HCT116 (cell line): ENCODE data around the gene PITPNM1. TPM values are rescaled to one million over a fixed set of nuclear protein-coding genes. Genes with fewer than 3 reads are reported as not detected.

Experiments used
- ATAC-seq: fragments of 200-7000 bp; cut with Tn5 transposase; 2 replicates; pipeline ENCODE4 v1.9.1; 2020; ENCODE audit warnings: mild to moderate bottlenecking, moderate library complexity
- BruUV-seq: library from RNA; stranded (reverse); fragments of 400-500 nt; replicated peaks from 2 replicates; lab custom pipeline; 2021; lab: Mats Ljungman, UMichigan
- CTCF ChIA-PET: fragments of 300-600 bp; sonication (Branson Sonifier 250); formaldehyde crosslinking; loops from one replicate; lab custom pipeline; 2021; ENCODE audit warnings: antibody characterized with exemption; lab: Charles Lee
- POLR2A ChIA-PET: fragments of 300-600, 350-600 bp; sonication (Branson Sonifier 250); formaldehyde crosslinking; loops from one replicate; lab custom pipeline; 2021; ENCODE audit warnings: antibody characterized with exemption; lab: Charles Lee
- RAD21 ChIA-PET, 2 experiments: fragments of 300-600 bp; sonication (Branson Sonifier 250); formaldehyde crosslinking; loops; one replicate each; lab custom pipeline; 2023; ENCODE audit warnings: low total read pairs in 2 of 2; ENCODE audit not compliant: uncharacterized antibody in 2 of 2, unreplicated experiment in 2 of 2, low non-redundant PET in 1 of 2; lab: Charles Lee
- DNase-seq: peaks from one replicate; pipeline ENCODE4 v3.0.0-alpha.2; 2010; ENCODE audit warnings: low read depth, low spot score
- H2AFZ ChIP-seq: fragments of 200-600 bp; shearing (Covaris generic), sonication (generic); 2 replicates; pipeline ENCODE4 v1.6.1; 2017; ENCODE audit warnings: low read depth, mixed run types, mixed read lengths, antibody characterized with exemption, low read length; ENCODE audit not compliant: poor library complexity, severe bottlenecking
- H3K27ac ChIP-seq: 2 replicates; pipeline ENCODE4 v1.5.1; 2012; ENCODE audit warnings: low read depth, low read length
- H3K27me3 ChIP-seq: fragments of 200-600 bp; sonication (generic); 2 replicates; pipeline ENCODE4 v1.6.1; 2016; ENCODE audit warnings: mixed run types, low read length, mixed read lengths; ENCODE audit not compliant: insufficient read depth
- H3K36me3 ChIP-seq, 2 experiments: fragments of 200-500 bp in 1 of 2; fragments of 200-600 bp in 1 of 2; sonication (Bioruptor generic) in 1 of 2; sonication (generic) in 1 of 2; 2 replicates each; pipeline versions ENCODE4 v1.5.1 to v1.6.1; 2014 to 2016; ENCODE audit warnings: low read length in 2 of 2, inconsistent platforms in 1 of 2, mixed read lengths in 1 of 2, mixed run types in 1 of 2; ENCODE audit not compliant: insufficient read depth in 2 of 2, control insufficient read depth in 1 of 2
- H3K4me1 ChIP-seq, 2 experiments: fragments of 200-600 bp in 1 of 2; sonication (generic) in 1 of 2; 2 replicates each; pipeline versions ENCODE4 v1.5.1 to v1.6.1; 2012 to 2017; ENCODE audit warnings: low read length in 2 of 2, inconsistent platforms in 1 of 2, mild to moderate bottlenecking in 1 of 2, mixed read lengths in 1 of 2, mixed run types in 1 of 2, moderate library complexity in 1 of 2; ENCODE audit not compliant: insufficient read depth in 2 of 2, control insufficient read depth in 1 of 2
- H3K4me2 ChIP-seq: fragments of 200-600 bp; sonication (generic); 2 replicates; pipeline ENCODE4 v1.6.1; 2017; ENCODE audit warnings: mixed run types, low read length, mixed read lengths
- H3K4me3 ChIP-seq, 2 experiments: fragments of 200-600 bp in 1 of 2; sonication (generic) in 1 of 2; replicated peaks in 1 of 2; 2 replicates each; pipeline ENCODE4 v1.5.1; 2011 to 2016; ENCODE audit warnings: low read length in 2 of 2, control low read depth in 1 of 2, low read depth in 1 of 2, mild to moderate bottlenecking in 1 of 2, mixed read lengths in 1 of 2, mixed run types in 1 of 2
- H3K79me2 ChIP-seq: fragments of 200-600 bp; sonication (generic); 2 replicates; pipeline ENCODE4 v1.6.1; 2017; ENCODE audit warnings: mild to moderate bottlenecking, mixed run types, low read length, moderate library complexity, mixed read lengths; ENCODE audit not compliant: insufficient read depth
- H3K9ac ChIP-seq: fragments of 200-600 bp; sonication (generic); 2 replicates; pipeline ENCODE4 v1.6.1; 2016; ENCODE audit warnings: low read length, mixed read lengths
- H3K9me2 ChIP-seq: fragments of 200-600 bp; sonication (generic), shearing (Covaris generic); 2 replicates; pipeline ENCODE4 v1.6.1; 2017; ENCODE audit warnings: mixed run types, mild to moderate bottlenecking, moderate library complexity; ENCODE audit not compliant: insufficient read depth
- H3K9me3 ChIP-seq, 2 experiments: fragments of 200-500 bp in 1 of 2; fragments of 200-600 bp in 1 of 2; sonication (Bioruptor generic) in 1 of 2; sonication (generic) in 1 of 2; 2 replicates each; pipeline ENCODE4 v1.6.1; 2014 to 2017; ENCODE audit warnings: low read length in 2 of 2, mixed read lengths in 2 of 2, inconsistent platforms in 1 of 2, low read depth in 1 of 2, mild to moderate bottlenecking in 1 of 2, mixed run types in 1 of 2, moderate library complexity in 1 of 2; ENCODE audit not compliant: control insufficient read depth in 1 of 2, insufficient read depth in 1 of 2
- H4K20me1 ChIP-seq: fragments of 200-600 bp; sonication (generic), shearing (Covaris generic); 2 replicates; pipeline ENCODE4 v1.6.1; 2017; ENCODE audit warnings: mixed run types, mild to moderate bottlenecking, moderate library complexity; ENCODE audit not compliant: insufficient read depth
- CBX3 ChIP-seq: IDR thresholded peaks from 2 replicates; pipeline ENCODE4 v1.6.1; 2012; ENCODE audit warnings: low read depth
- CEBPB ChIP-seq: IDR thresholded peaks from 2 replicates; pipeline ENCODE4 v1.6.1; 2012; ENCODE audit warnings: low read depth
- EGR1 ChIP-seq: IDR thresholded peaks from 2 replicates; pipeline ENCODE4 v1.6.1; 2012; ENCODE audit warnings: low read depth
- ELF1 ChIP-seq: IDR thresholded peaks from 2 replicates; pipeline ENCODE4 v1.6.1; 2012; ENCODE audit warnings: low read depth, borderline replicate concordance
- EZH2phosphoT487 ChIP-seq: fragments of 200-600 bp; IDR thresholded peaks from 2 replicates; pipeline ENCODE4 v1.6.1; 2018; ENCODE audit warnings: antibody characterized with exemption, borderline replicate concordance
- FOSL1 ChIP-seq: IDR thresholded peaks from 2 replicates; pipeline ENCODE4 v1.6.1; 2012; ENCODE audit warnings: low read depth
- JUND ChIP-seq: IDR thresholded peaks from 2 replicates; pipeline ENCODE4 v1.6.1; 2012
- POLR2A ChIP-seq: IDR thresholded peaks from 2 replicates; pipeline ENCODE4 v1.7.0; 2011; ENCODE audit warnings: borderline replicate concordance; ENCODE audit not compliant: insufficient read depth, insufficient read length; ENCODE audit errors: extremely low read depth
- POLR2AphosphoS5 ChIP-seq: IDR thresholded peaks from 2 replicates; pipeline ENCODE4 v1.6.1; 2011; ENCODE audit warnings: mild to moderate bottlenecking, low read depth, low read length, moderate library complexity
- REST ChIP-seq: IDR thresholded peaks from 2 replicates; pipeline ENCODE4 v1.6.1; 2012; ENCODE audit warnings: low read depth
- SIN3A ChIP-seq: IDR thresholded peaks from 2 replicates; pipeline ENCODE4 v1.6.1; 2012; ENCODE audit warnings: low read depth
- TCF7L2 ChIP-seq: IDR thresholded peaks from 2 replicates; pipeline ENCODE4 v1.7.0; 2011; ENCODE audit warnings: borderline replicate concordance, inconsistent platforms; ENCODE audit not compliant: insufficient read depth, insufficient read length; ENCODE audit errors: extremely low read depth
- YY1 ChIP-seq: IDR thresholded peaks from 2 replicates; pipeline ENCODE4 v1.6.1; 2011; ENCODE audit warnings: low read length, low read depth, moderate library complexity, mild to moderate bottlenecking; ENCODE audit not compliant: insufficient replicate concordance; ENCODE audit errors: extremely low read depth
- ZBTB33 ChIP-seq: IDR thresholded peaks from 2 replicates; pipeline ENCODE4 v1.6.1; 2011; ENCODE audit warnings: mild to moderate bottlenecking, low read length, moderate library complexity; ENCODE audit not compliant: insufficient replicate concordance; ENCODE audit errors: extremely low read depth
- ZFX ChIP-seq: fragments of 450-650 bp; IDR thresholded peaks from 2 replicates; pipeline ENCODE4 v1.6.1; 2017
- intact Hi-C: fragments of 100-400 bp; cut with micrococcal nuclease; formaldehyde crosslinking; loops from 2 replicates; pipeline ENCODE4 v1.10.0; 2022
- total RNA-seq: library from RNA; stranded (reverse); gene quantifications from one replicate; pipeline ENCODE4 v1.2.1, GENCODE V29; 2021; ENCODE audit not compliant: unreplicated experiment
- TF ChIP-seq, protein P1 (sequence below): IDR thresholded peaks from 2 replicates; pipeline ENCODE4 v1.6.1; 2012

Gene PITPNM1
- total RNA-seq, 1 experiment from 2014 or later: 79.5 TPM

DNA sequence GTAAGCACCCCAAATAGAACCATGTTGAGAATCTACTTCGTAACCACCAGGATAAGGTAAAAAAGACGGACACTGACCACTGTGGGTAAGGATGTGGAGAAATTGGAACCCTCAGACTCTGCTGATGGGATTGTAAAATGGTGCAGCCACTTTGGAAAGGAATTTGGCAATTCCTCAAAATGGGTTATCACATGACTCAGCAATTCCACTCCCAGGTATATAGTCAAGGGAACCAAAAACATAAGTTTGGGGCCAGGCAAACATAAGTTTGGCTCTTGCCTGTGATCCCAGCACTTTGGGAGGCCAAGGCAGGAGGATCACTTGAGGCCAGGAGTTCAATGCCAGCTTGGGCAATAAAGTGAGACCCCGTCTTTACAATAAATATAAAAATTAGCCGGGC is 23.2 kb upstream of the PITPNM1 start (continued):
- TF ChIP-seq ZFX: no peak
- no peak for TF ChIP-seq CEBPB
- no peak for TF ChIP-seq JUND
- TF ChIP-seq, protein P1, sequence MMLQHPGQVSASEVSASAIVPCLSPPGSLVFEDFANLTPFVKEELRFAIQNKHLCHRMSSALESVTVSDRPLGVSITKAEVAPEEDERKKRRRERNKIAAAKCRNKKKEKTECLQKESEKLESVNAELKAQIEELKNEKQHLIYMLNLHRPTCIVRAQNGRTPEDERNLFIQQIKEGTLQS: no peak
- TF ChIP-seq POLR2A: no peak
- TF ChIP-seq CBX3: no peak
- no peak for TF ChIP-seq YY1
- TF ChIP-seq TCF7L2: no peak
- TF ChIP-seq ELF1: no peak

DNA sequence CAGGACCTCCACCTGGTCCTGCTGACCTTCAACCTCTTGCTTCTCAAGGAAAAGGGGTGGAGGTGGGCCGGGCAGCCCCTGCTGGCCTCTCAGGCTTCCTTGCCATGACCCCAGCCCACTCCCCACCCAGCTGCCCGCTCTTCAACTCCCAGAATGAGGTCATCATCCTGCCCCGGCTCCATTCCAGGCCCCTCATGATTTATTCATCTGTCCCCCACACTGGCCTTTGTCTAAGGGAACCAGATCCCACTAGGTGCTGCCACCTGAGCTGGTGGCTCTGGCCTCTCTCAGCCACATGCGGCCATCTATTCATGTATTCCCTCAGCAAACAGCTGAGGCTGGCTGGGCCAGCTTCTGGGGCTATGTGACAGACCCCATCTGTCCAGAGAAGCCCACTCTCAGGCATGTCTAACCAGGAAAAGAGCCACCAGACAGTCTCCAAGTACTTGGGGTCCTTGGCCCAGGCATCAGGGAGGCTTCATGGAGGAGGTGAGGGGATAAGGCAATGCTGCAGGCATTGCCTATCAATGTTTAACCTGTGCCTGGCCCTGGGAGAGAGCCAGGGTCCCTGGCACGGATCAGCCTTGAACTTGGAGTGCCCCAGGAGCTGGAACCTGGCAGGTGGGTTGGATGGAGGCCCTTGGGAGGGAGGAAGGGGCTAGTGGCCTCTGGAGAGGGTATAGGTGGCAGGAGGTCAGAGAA is 20.3 kb upstream of the PITPNM1 start:
- ChIA-PET POLR2A (no interaction called here), CTCF (no interaction called here), RAD21 (no interaction called here)
- intact Hi-C loops: no loop called here
- Histone ChIP-seq H3K9ac (no peak overlapping the region), H3K27me3 (no peaks in the 10 kb centered on the region), H3K27ac (no peak overlapping the region), H3K36me3 (no peaks in the 10 kb centered on the region), H4K20me1 (no peaks in the 10 kb centered on the region), H3K9me3 (no peaks in the 10 kb centered on the region), H3K9me2 (no peaks in the 10 kb centered on the region), H2AFZ (no peak overlapping the region), H3K4me2 (no peak overlapping the region), H3K79me2 (no peaks in the 10 kb centered on the region), H3K4me3 (no peak overlapping the region), H3K4me1 (peaks cover 0 to 4% of the 10 kb centered on the region in 2 experiments; a peak in 1 of 4 replicates)
- DNase-seq (no peak), ATAC-seq (no peak)
- BruUV-seq: no TSS peak
- TF ChIP-seq SIN3A (no peak), POLR2AphosphoS5 (no peak), CBX3 (no peak), JUND (no peak), ZBTB33 (no peak), POLR2A (no peak), ZFX (no peak), REST (no peak), EZH2phosphoT487 (no peak), YY1 (no peak), EGR1 (no peak), ELF1 (no peak), CEBPB (no peak), FOSL1 (no peak)
- TF ChIP-seq, protein P1: no peak
